HepG2 (cell line): ENCODE data around the gene MAP3K5. TPM values are rescaled to one million over a fixed set of nuclear protein-coding genes. Genes with fewer than 3 reads are reported as not detected.

Source experiments
- ATAC-seq: fragments of 200-7000 bp; cut with Tn5 transposase; 3 replicates; pipeline ENCODE4 v1.9.1; 2020; ENCODE audit warnings: mild to moderate bottlenecking, moderate library complexity
- BruUV-seq: library from RNA; stranded (reverse); fragments of 400-500 nt; replicated peaks from 2 replicates; lab custom pipeline; 2021; lab: Mats Ljungman, UMichigan
- CTCF ChIA-PET: fragments of 300-600 bp; formaldehyde crosslinking; extraction: SDS; loops from one replicate; lab custom pipeline; 2021; ENCODE audit warnings: low total read pairs, inconsistent platforms, low intra/inter-chr PET ratio; lab: Yijun Ruan, JAX
- POLR2A ChIA-PET: fragments of 350-600 bp; sonication (Branson Sonifier 250); formaldehyde crosslinking; loops from one replicate; lab custom pipeline; 2020; ENCODE audit warnings: antibody characterized with exemption, inconsistent platforms; lab: Yijun Ruan, JAX
- DNase-seq: peaks from one replicate; pipeline ENCODE4 v3.0.0-alpha.2; 2015; ENCODE audit warnings: low spot score
- FAIRE-seq: peaks from 3 replicates; lab custom pipeline; 2011; peaks lifted over from hg19 to GRCh38; lab: Jason Lieb, UNC
- H2AFZ ChIP-seq: one replicate; pipeline ENCODE4 v1.6.1; 2011; ENCODE audit warnings: low read length, inconsistent platforms
- H3K27ac ChIP-seq: fragments of 300-600 bp; 3 replicates; pipeline ENCODE4 v1.8.0; 2011; ENCODE audit warnings: mixed run types, mild to moderate bottlenecking, mixed read lengths, low read length, inconsistent platforms; ENCODE audit not compliant: insufficient read depth; ENCODE audit errors: extremely low read length
- H3K27me3 ChIP-seq, 2 experiments: fragments of 200-600 bp in 1 of 2; 2 replicates in 1 of 2; 3 replicates in 1 of 2; pipeline versions ENCODE4 v1.6.0 to v1.8.0; 2011; ENCODE audit warnings: low read length in 2 of 2, mild to moderate bottlenecking in 2 of 2, moderate library complexity in 2 of 2, inconsistent platforms in 1 of 2; ENCODE audit not compliant: insufficient read depth in 2 of 2, control insufficient read depth in 1 of 2
- H3K36me3 ChIP-seq, 2 experiments: fragments of 200-600 bp in 1 of 2; replicated peaks in 1 of 2; 2 replicates in 1 of 2; 3 replicates in 1 of 2; pipeline versions ENCODE4 v1.5.1 to v1.8.0; 2011; ENCODE audit warnings: low read length in 2 of 2, inconsistent platforms in 1 of 2; ENCODE audit not compliant: insufficient read depth in 2 of 2, control insufficient read depth in 1 of 2
- H3K4me1 ChIP-seq: 2 replicates; pipeline ENCODE4 v1.5.1; 2012; ENCODE audit warnings: low read length, inconsistent platforms; ENCODE audit not compliant: insufficient read depth
- H3K4me2 ChIP-seq: 2 replicates; pipeline ENCODE4 v1.6.0; 2011; ENCODE audit warnings: low read depth, low read length, inconsistent platforms
- H3K4me3 ChIP-seq, 3 experiments: fragments of 200-600 bp in 1 of 3; sonication (generic), shearing (Covaris generic) in 1 of 3; replicated peaks in 1 of 3; 2 replicates each; pipeline ENCODE4 v1.5.1; 2011 to 2016; ENCODE audit warnings: low read length in 3 of 3, inconsistent platforms in 2 of 3, low read depth in 2 of 3, mild to moderate bottlenecking in 2 of 3, control low read depth in 1 of 3, mixed read lengths in 1 of 3; ENCODE audit not compliant: insufficient read depth in 1 of 3
- H3K79me2 ChIP-seq: one replicate; pipeline ENCODE4 v1.6.1; 2011; ENCODE audit warnings: low read length, inconsistent platforms; ENCODE audit not compliant: insufficient read depth
- H3K9ac ChIP-seq: 2 replicates; pipeline ENCODE4 v1.6.0; 2011; ENCODE audit warnings: mild to moderate bottlenecking, low read depth, low read length, inconsistent platforms; ENCODE audit not compliant: insufficient read depth
- H3K9me3 ChIP-seq: 2 replicates; pipeline ENCODE4 v1.5.1; 2012; ENCODE audit warnings: mild to moderate bottlenecking, low read length
- H4K20me1 ChIP-seq: 2 replicates; pipeline ENCODE4 v1.6.0; 2011; ENCODE audit warnings: inconsistent platforms, mild to moderate bottlenecking, low read length, moderate library complexity; ENCODE audit not compliant: insufficient read depth
- MAFF ChIP-seq: IDR thresholded peaks from 2 replicates; pipeline ENCODE4 v1.6.1; 2011; ENCODE audit warnings: low read depth, low read length, improper control_type of control experiment
- MAFK ChIP-seq, 2 experiments: IDR thresholded peaks in 1 of 2; conservative IDR thresholded peaks in 1 of 2; 2 replicates each; pipeline ENCODE4 v1.6.1; 2011; ENCODE audit warnings: improper control_type of control experiment in 2 of 2, low read length in 2 of 2
- MTF1 ChIP-seq: sonication (generic); formaldehyde crosslinking; IDR thresholded peaks from 2 replicates; pipeline ENCODE4 v1.5.0; 2020; ENCODE audit warnings: missing genetic modification reagents
- PRMT3 ChIP-seq: sonication (generic); formaldehyde crosslinking; IDR thresholded peaks from 2 replicates; pipeline ENCODE4 v1.8.1; 2022; ENCODE audit warnings: low read depth, mild to moderate bottlenecking, moderate library complexity, missing genetic modification reagents, borderline replicate concordance
- ZNF607 ChIP-seq: sonication (generic); formaldehyde crosslinking; IDR thresholded peaks from 2 replicates; pipeline ENCODE4 v1.5.1; 2020; ENCODE audit warnings: missing genetic modification reagents, mild to moderate bottlenecking, borderline replicate concordance
- ZSCAN12 ChIP-seq: sonication (generic); formaldehyde crosslinking; IDR thresholded peaks from 2 replicates; pipeline ENCODE4 v1.9.0; 2021; ENCODE audit warnings: mild to moderate bottlenecking, missing genetic modification reagents
- WGBS: methylation state at CpG from one replicate; pipeline ENCODE4 v1.1.6; 2017; ENCODE audit warnings: low lambda C conversion rate; 5-methylcytosine and 5-hydroxymethylcytosine counted together
- in situ Hi-C: cut with HindIII; loops from 2 replicates; pipeline ENCODE4 v1.10.0; 2017; ENCODE audit warnings: low pct_unique_long_range_greater_than_20kb; ENCODE audit not compliant: extremely low pct_ligation_motif_present
- intact Hi-C: fragments of 100-400 bp; cut with micrococcal nuclease; formaldehyde crosslinking; loops from one replicate; pipeline ENCODE4 v1.10.0; 2022; ENCODE audit not compliant: unreplicated experiment
- polyA plus RNA-seq, 8 experiments: library from polyadenylated mRNA; depleted of rRNA in 3 of 8; stranded (reverse) in 7 of 8; unstranded in 1 of 8; fragments of >200 nt; fragmentation: Illumina TruSeq in 4 of 8; extraction: Trizol in 4 of 8; gene quantifications; 2 replicates each; pipeline versions ENCODE4 v1.2.1 to v1.2.3, GENCODE V29; 2011 to 2016; ENCODE audit warnings: low read depth in 4 of 8, missing spikeins in 1 of 8, mixed read lengths in 1 of 8; ENCODE audit not compliant: insufficient read depth in 1 of 8
- total RNA-seq, 5 experiments: library from RNA; depleted of rRNA; stranded (reverse); fragments of >200 nt; fragmentation: Illumina TruSeq; extraction: Trizol; gene quantifications; 2 replicates each; pipeline ENCODE4 v1.2.3, GENCODE V29; 2016; ENCODE audit warnings: low read depth in 1 of 5
- TF ChIP-seq, protein P1 (sequence below): sonication (generic); formaldehyde crosslinking; IDR thresholded peaks from 2 replicates; pipeline ENCODE4 v1.5.0; 2020; ENCODE audit warnings: mild to moderate bottlenecking, missing genetic modification reagents

MAP3K5 gene
- total and polyA plus RNA-seq, 2 of the 13 experiments (the other 11 are each of a cell fraction or from before 2014, with no cell fraction given), result not detected

DNA sequence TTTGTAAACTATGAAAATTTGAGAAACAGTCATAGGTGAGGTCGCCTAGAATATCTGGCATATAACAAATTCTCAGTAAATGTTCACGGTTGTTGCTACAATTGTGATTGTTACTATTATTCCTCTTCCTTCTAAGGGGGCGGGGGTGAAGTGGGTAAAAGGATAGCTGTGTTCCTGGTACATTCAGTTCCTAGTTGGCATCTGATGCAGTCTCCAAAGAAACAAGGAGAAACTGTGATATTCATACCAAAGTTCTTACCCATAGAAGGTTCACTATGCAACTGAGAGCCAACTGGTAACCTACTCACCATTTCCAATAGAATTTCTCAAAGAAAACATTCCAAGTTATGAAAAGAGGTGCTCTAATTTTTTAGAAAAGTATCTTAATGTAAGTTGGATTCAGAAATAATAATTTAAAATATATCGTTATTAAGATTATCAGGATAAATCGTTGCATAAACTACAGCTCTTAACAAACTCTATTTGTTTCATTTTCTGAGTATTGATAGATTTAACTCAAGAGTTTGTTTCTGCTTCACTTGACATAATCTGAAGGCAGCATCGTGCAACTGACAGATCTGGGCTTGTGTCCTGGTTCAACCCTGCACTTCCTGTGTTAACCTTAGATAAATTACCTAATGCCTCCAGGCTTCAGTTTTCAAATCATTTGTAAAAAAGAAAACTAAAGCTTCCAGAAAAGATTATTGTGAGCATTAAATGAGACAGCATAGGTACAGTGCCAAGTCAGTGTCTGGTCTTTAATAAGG lies 228.7 kb downstream of the MAP3K5 start (continued):
- TF ChIP-seq, protein P1, sequence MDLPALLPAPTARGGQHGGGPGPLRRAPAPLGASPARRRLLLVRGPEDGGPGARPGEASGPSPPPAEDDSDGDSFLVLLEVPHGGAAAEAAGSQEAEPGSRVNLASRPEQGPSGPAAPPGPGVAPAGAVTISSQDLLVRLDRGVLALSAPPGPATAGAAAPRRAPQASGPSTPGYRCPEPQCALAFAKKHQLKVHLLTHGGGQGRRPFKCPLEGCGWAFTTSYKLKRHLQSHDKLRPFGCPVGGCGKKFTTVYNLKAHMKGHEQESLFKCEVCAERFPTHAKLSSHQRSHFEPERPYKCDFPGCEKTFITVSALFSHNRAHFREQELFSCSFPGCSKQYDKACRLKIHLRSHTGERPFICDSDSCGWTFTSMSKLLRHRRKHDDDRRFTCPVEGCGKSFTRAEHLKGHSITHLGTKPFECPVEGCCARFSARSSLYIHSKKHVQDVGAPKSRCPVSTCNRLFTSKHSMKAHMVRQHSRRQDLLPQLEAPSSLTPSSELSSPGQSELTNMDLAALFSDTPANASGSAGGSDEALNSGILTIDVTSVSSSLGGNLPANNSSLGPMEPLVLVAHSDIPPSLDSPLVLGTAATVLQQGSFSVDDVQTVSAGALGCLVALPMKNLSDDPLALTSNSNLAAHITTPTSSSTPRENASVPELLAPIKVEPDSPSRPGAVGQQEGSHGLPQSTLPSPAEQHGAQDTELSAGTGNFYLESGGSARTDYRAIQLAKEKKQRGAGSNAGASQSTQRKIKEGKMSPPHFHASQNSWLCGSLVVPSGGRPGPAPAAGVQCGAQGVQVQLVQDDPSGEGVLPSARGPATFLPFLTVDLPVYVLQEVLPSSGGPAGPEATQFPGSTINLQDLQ (CRISPR knock-in tag), result no peak
- TF ChIP-seq MTF1, result no peak
- no peak for TF ChIP-seq ZSCAN12

DNA sequence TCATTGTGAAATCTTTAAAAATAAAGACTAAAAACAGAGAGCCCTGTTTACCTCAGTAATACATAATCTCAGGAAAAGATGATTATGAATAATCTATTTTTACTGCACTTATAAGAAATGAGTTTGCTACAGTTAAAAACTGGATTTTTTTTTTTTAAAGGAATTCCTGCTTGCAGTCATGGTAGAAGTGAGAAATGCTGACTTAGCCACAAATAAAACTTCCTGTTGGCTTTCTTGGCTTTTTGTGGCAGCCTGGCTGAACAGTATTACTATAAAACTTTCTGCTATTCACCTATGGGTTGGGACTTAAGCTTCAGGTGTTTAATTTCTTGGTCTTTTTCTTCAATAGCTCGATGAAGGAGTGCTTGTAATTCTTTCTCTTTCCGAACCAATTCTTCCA lies 230.1 kb downstream of the MAP3K5 start:
- Histone ChIP-seq H3K4me3 (no peak overlapping the region), H3K9ac (no peak overlapping the region), H2AFZ (no peak overlapping the region), H3K27me3 (peaks cover 0 to 12% of the 10 kb centered on the region in 2 experiments; a peak in 3 of 5 replicates), H3K79me2 (no peaks in the 10 kb centered on the region), H3K36me3 (no peaks in the 10 kb centered on the region), H3K4me2 (no peak overlapping the region), H3K9me3 (no peaks in the 10 kb centered on the region), H3K27ac (no peak overlapping the region), H4K20me1 (no peaks in the 10 kb centered on the region), H3K4me1 (no peaks in the 10 kb centered on the region)
- FAIRE-seq (no peak), ATAC-seq (no peak), DNase-seq (no peak)
- no TSS peak for BruUV-seq
- intact Hi-C loops, result no loop called here
- in situ Hi-C loops, result no loop called here
- WGBS, result 2% methylated on average over 2 of the region's 2 CpGs
- ChIA-PET POLR2A (no interaction called here), CTCF (no interaction called here)
- TF ChIP-seq MAFF (peak; percentile 35; the same call in 1 of the 2 replicates), MAFK (conservative IDR thresholded peaks at IDR 0.05 in 1 of 2, IDR thresholded peaks at IDR 0.05 in 1 of 2; ENCODE audit: low read length in 2 of 2) (peak; percentile 60 to 69; a peak in 3 of 4 replicates), ZNF607 (no peak), PRMT3 (CRISPR knock-in tag) (no peak)
